GM18502 (cell line): ENCODE measurements around the gene RBM44.
"Not testable (repeated sequence)": the region's sequence is repeated elsewhere in the genome, so short reads cannot be mapped to it uniquely, and the experiment has no call there.

Experiments used
- ATAC-seq: cut with Tn5 transposase; IDR thresholded peaks from one replicate; pipeline ENCODE4 v1.9.1; 2021; ENCODE audit warnings: mild to moderate bottlenecking; ENCODE audit not compliant: unreplicated experiment, poor library complexity

Gene RBM44

GRCh38 chr2:237841051-237841450 lies 42.5 kb downstream of the RBM44 start:
- no peak for ATAC-seq

DNA sequence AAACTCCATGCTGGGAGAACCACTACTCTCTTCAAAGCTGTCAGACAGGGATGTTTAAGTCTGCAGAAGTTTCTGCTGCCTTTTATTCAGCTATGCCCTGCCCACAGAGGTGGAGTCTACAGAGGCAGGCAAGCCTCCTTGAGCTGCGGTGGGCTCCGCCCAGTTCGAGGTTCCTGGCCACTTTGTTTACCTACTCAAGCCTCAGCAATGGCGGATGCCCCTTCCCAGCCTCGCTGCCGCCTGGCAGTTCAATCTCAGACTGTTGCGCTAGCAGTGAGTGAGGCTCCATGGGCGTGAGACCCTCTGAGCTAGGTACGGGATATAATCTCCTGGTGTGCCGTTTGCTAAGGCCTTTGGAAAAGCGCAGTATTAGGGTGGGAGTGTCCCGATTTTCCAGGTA lies 50.4 kb downstream of the RBM44 start:
- not testable (repeated sequence) for ATAC-seq

GRCh38 chr2:237854295-237854694 lies 55.7 kb downstream of the RBM44 start:
- ATAC-seq = no peak

- ATAC-seq = no peak
These were observed 59.2 kb downstream of the RBM44 start for GRCh38 chr2:237857791-237858190.

DNA sequence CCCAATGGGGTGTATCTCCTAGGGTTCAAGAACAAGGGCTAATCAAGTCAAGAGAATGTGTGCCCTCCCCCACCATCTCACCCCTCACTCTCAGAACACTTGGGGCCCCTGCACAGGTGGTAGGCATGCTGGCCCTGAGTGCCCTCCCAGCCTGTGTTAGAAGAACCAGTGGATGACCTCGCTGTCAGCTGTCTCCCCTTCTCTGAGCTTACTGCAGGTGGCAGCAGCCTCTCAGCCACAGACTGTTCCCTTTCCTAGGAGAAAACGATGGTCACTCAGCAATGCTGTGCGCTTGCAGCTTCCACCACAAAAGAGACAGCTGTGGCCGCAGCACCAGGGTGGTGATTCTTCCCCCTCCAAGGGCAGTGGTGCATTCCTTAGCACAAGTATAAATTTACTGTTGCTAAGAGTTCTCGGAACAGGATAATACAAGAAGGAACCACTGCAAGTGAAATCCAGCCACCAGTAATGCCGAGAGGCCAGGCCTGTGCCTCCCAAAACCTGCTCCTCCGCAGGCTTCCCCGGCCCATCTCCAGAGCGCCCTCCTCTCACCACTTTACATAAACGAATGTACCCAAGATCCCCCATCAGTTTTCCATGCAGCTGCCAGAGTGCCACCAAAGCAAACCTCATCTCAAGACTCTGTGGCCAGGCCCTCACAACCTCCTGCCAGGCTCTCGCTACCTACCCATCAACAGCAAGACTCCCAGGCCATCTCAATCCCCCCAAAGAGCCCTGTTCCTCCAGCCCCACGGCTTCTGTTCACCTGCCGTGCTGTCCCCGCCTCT lies 59.9 kb downstream of the RBM44 start:
- ATAC-seq = peak; percentile 47

- no peak for ATAC-seq
These were observed 60.5 kb downstream of the RBM44 start for GRCh38 chr2:237859082-237859433.

- ATAC-seq = no peak
These were observed 61.1 kb downstream of the RBM44 start, which contains the start of gene RAMP1 for GRCh38 chr2:237859533-237860272. Gene RAMP1, plus strand, starts transcription at chr2:237859623. Its CDS starts 53 bp downstream, at chr2:237859676.

DNA sequence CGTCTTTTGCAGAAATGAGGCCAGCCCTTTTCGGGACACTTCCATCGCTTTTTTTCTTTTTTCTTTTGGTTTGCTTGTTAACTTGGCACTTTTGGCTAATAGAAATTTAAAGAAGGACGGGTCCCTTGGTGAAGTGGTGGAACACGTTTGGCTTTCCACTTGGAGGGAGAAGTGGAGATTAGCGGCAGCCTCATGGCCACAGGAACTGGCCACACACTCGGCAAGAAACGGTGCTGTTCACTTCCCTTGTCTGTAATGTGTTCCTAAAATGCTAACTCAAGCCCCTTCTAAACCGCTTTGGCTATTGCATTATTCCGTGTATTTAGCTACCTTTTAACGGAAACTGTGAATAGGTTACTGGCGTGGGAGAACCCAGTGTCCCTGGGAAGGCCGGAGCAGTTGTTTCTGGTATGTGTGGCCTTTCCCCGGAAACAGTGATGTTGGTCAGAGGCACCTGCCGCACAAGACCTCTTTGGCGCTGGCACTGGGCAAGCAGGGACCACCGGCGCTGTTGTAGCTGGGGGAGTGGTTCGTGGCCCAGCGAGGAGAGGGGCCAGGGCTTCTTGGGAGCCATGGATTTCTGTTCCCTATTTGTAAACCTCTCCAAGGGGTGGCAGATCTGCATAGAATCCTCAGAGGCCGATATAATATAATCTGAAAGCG lies 61.8 kb downstream of the RBM44 start:
- no peak for ATAC-seq

DNA sequence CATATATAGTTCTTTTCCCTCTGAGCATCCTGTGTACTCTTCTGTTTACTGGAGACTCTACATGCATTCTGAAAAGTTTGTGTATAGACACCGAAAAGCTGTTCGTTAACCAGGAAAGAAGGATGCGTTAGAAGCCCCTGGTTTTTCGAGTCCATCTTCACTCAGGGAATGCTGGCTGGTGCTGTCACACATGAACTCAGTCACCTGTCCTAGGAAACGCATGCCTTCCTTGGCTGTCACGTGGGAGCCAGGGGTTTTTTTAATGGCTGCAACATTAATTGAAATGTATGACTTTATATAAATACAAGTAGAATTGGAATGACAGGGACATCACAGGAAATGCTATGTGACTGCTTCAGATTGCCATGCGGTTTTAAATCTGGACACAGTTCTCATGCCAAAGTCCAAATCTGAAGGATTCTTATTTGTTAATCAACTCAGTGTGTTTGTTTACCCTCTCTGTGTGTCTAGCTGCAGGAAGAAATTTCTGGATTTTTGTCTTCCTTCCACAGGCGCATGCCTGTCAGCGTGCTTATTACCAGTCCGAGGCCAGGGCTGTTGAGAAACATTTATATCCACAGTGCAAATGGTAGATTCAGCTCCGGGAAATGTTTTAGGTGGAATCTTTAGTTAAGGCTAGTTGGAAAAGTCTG lies 63.4 kb downstream of the RBM44 start:
- no peak for ATAC-seq

DNA sequence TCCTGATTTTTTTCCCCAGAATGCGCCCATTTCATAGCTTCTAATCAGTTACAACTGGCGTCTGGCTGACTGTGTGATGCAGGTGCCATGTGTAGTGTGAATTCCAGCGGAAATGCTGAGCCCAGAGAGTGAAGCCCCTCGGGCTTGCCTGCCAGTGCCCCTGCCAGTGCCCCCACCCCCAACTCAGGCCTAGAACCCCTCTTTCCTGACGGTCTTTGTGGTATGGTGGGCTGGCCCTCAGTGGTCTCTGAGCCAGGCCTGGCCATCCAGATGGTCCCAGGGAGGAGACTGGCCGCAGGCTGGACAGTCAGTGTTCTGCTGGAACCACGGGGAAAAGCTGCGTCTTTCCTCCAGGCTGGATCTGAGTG lies 63.9 kb downstream of the RBM44 start:
- ATAC-seq = no peak

- no peak for ATAC-seq
These were observed 64.5 kb downstream of the RBM44 start for GRCh38 chr2:237863102-237863511.

DNA sequence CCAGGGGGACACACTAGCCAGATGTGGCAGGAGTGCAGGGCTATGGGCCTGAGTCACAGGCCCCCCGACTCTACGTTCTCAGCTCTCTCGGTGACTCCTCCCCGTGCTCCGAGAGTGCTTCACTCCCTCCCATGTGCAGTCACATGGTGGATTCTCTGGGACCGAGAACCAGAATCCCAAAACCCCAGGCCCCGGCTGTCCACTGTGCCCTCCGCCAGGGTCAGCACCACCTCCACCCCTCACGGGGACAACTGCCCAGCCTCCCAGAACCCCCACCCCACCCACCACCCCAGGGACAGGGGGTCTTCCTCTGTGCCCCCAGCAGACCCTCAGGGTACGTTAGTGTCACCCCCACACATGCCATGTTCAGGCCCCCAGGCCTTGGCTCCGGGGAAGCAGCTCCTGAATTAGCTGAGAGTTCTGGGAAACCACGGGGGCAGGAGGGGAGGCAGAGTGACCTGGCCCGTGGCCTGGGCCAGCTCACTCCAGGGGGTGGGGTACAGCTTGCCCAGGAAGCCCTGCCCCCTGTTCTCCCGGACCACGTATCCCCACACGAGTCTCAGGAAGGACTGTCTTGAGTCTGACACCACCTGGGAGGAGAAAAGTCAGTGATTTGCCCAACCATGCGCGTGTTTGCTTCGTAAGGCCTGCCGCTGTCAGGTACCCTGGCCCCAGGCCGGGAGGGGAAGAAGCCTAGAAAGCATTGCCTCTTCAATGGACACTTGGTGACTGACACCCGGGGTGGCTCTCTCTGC lies 65.3 kb downstream of the RBM44 start:
- ATAC-seq = no peak

DNA sequence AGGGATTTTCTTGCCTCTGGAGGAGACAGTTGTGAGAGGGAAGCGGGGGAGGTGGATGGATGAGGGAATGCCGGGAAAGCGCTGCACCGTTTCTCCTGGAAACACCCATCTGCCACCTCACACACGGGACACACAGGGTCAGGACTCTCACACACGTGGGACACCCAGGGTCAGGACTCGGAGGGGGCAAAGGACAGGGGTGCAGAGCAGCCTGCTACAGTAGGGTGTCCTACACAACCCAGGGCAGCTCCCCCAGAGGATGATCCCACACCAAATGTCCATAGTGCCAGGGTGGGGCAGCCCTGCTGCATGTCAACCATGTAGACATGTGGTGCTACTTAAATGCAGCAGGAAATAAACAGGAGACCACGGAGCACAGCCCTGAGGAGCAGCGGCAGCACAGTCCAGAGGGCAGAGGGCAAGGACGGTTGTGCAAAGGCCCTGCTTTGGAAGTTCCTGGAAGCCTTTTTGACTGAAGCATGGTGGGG lies 65.9 kb downstream of the RBM44 start:
- no peak for ATAC-seq

DNA sequence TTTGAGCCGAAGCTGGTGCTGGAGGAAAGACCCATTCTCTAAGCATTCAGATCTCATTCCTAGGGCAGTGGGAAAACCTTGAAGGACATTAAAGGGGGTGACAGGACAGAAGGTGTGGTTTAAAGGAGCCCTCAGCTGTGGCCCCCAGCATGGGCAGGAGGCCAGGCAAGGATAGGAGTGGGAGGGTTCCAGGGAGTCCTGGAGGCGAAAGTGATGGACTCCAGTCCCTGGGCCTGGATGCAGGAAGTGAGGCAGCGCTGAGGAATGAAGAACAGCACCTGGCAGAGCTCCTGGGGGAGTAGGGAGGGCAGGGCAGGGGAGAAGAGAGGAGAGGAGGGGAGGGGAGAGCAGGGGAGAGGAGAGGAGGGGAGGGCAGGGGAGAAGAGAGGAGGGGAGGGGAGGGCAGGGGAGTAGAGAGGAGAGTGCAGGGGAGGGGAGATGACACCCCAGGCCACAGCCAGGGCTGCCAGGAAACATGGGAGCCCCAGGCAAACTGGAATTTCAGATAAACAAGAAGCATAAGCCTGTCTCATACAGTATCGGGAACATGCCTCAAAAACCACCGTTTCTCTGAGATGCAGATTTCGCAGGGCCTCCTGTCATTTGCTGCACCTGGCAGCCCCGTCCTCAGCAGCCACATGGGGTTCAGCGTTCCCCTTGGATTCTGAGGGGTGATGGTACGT lies 66.5 kb downstream of the RBM44 start:
- no peak for ATAC-seq

GRCh38 chr2:237865623-237866041 lies 67.1 kb downstream of the RBM44 start:
- ATAC-seq = no peak

DNA sequence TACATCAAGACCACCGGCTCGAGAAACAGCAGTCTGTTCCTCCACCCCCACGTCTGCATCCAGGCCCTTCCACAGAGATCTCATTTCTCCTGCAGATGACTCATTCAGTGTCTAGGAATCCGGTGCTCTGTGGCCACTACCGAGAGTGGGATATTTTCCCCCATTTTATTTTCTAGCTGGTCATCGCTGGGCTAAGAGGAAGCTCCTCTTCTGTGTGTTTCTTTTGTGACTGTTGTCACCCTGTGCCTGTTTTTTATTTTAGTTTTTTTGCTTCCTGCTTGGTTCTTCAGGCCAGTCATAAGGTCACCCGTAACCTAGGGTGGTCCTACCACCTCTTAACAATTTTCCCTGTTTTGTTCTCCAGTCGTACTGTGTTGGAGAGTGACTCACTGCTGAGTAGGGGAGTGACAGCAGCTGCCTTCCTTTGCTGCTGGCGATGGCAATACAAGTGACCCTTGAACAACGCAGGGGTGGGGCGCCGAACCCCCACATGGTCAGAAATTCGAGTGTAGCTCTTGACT lies 67.6 kb downstream of the RBM44 start:
- ATAC-seq = no peak

DNA sequence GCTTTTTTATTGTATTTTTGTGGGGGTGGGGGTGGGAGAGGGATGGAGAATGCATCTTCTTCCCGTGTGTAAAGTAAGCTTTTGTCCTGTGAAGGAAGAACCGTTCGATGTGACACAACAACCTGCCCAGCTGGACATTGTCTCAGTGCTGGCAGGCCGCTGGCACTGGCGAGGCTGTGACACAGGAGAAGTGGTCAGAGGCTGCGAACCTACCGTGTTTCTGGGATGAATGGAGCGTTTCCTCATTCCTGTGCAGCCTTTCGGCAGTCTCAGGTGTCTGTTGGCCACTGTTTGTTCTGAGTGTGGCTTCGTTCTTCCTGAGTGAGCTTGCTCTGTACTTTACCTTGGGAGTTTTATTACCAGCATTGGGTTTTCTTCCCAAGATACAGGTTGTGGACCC lies 68.9 kb downstream of the RBM44 start:
- no peak for ATAC-seq

DNA sequence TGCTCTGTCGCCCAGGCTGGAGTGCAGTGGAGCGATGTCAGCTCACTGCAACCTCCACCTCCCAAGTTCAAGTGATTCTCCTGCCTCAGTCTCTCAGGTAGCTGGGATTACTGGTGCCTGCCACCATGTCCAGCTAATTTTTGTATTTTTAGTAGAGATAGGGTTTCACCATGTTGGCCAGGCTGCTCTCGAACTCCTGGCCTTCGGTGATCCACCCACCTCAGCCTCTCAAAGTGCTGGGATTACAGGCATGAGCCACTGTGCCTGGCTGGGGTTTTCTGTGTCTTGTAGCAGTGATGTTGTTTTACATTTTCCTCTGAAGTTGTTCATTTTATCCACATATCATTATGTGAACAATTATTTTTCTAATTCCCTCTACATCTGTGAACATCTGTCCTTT lies 69.5 kb downstream of the RBM44 start:
- not testable (repeated sequence) for ATAC-seq
